Activated CD8-positive, alpha-beta memory T cell treated with anti-CD3 and anti-CD28 coated beads for 1 hour (primary cell): Measurements from ENCODE around the gene C1orf146.
"Not testable (repeated sequence)": the region's sequence is repeated elsewhere in the genome, so short reads cannot be mapped to it uniquely, and the experiment has no call there.

Source experiments
- DNase-seq, 2 donors: peaks; one replicate each; pipeline ENCODE4 v3.0.0-alpha.2; 2020; ENCODE audit warnings: low read depth in 1 of 2; ENCODE audit errors: extremely low read depth in 1 of 2

C1orf146 gene

GRCh38 chr1:92273039-92273438 lies 55.3 kb downstream of the C1orf146 start:
- DNase-seq, result no peak

- no peak for DNase-seq
Observed at GRCh38 chr1:92274939-92275338, 57.2 kb downstream of the C1orf146 start.

GRCh38 chr1:92276082-92276481 lies 58.4 kb downstream of the C1orf146 start:
- DNase-seq, result no peak

- DNase-seq, result no peak
Observed at GRCh38 chr1:92277105-92277723, 59.5 kb downstream of the C1orf146 start.

- not testable (repeated sequence) for DNase-seq
Observed at GRCh38 chr1:92279781-92280180, 62.1 kb downstream of the C1orf146 start.

GRCh38 chr1:92281411-92281810 lies 63.7 kb downstream of the C1orf146 start:
- DNase-seq, result not testable (repeated sequence)

GRCh38 chr1:92291372-92291999 lies 73.8 kb downstream of the C1orf146 start:
- DNase-seq, result no peak
